ENCODE results near the gene SHC4. TPM values are rescaled to one million over a fixed set of nuclear protein-coding genes. Genes with fewer than 3 reads are reported as not detected.

SHC4 gene
- total and polyA plus RNA-seq, 2 of the 8 experiments (the other 6 are each of a cell fraction or from before 2014, with no cell fraction given), result 0.15 to 0.30 TPM

- no peak for TF ChIP-seq CHD7 (IDR thresholded peaks at IDR 0.05; ENCODE audit: insufficient replicate concordance, low read length)
- no peak for TF ChIP-seq CBX8 (IDR thresholded peaks at IDR 0.05; ENCODE audit: borderline replicate concordance, low read depth, low read length)
Observed at GRCh38 chr15:48781481-48782081, 182.1 kb downstream of the SHC4 start (continued).
